Lower lobe of right lung (tissue), 2 donors: Measurements from ENCODE around the gene DNAAF5. TPM values are rescaled to one million over a fixed set of nuclear protein-coding genes. Genes with fewer than 3 reads are reported as not detected.
A peak's percentile ranks its signal among the peaks of the same experiment; 100 is the strongest.

Experiments
- ATAC-seq, 2 donors: fragments of 200-7000 bp; cut with Tn5 transposase; one replicate each; pipeline ENCODE4 v1.9.1; 2020 to 2022; ENCODE audit warnings: mild to moderate bottlenecking in 2 of 2, moderate library complexity in 2 of 2
- DNase-seq: peaks from one replicate; pipeline ENCODE4 v3.0.0-alpha.2; 2020
- H3K27ac ChIP-seq: fragments of 200-600 bp; one replicate; pipeline ENCODE4 v1.8.0; 2022
- H3K27me3 ChIP-seq: fragments of 200-600 bp; one replicate; pipeline ENCODE4 v1.8.0; 2022; ENCODE audit warnings: low read depth
- H3K36me3 ChIP-seq: fragments of 200-600 bp; one replicate; pipeline ENCODE4 v1.8.0; 2022; ENCODE audit warnings: mild to moderate bottlenecking
- H3K4me1 ChIP-seq: fragments of 200-600 bp; one replicate; pipeline ENCODE4 v1.8.0; 2022
- H3K4me3 ChIP-seq: fragments of 200-600 bp; one replicate; pipeline ENCODE4 v1.8.0; 2022; ENCODE audit warnings: mild to moderate bottlenecking
- H3K9me3 ChIP-seq: fragments of 200-600 bp; one replicate; pipeline ENCODE4 v1.8.0; 2022
- CTCF ChIP-seq: fragments of 200-600 bp; IDR thresholded peaks from one replicate; pipeline ENCODE4 v1.8.0; 2022; ENCODE audit warnings: antibody characterized with exemption, mild to moderate bottlenecking
- intact Hi-C: fragments of 100-400 bp; cut with DNase I; formaldehyde crosslinking; loops from one replicate; pipeline ENCODE4 v1.11.0; 2022
- total RNA-seq: library from RNA; stranded (reverse); fragmentation: NEBNext Ultra II Directional; extraction: Animal tissue kit (Norgen Biotek cat#: 25700); gene quantifications from one replicate; pipeline ENCODE4 v1.2.1, GENCODE V29; 2021
- donor health status: DM: no; HTN: yes; CAD: no; lungs with severe emphysema.

The DNAAF5 gene
- total RNA-seq, 1 donor from 2014 or later, result 22.4 TPM

GRCh38 chr7:772861-773621, 46.5 kb downstream of the DNAAF5 start:
- intact Hi-C loops, result no loop called here
- Histone ChIP-seq H3K4me1 (peaks cover 25% of the 10 kb centered on the region), H3K4me3 (no peak overlapping the region), H3K9me3 (no peaks in the 10 kb centered on the region), H3K27me3 (no peaks in the 10 kb centered on the region), H3K36me3 (peaks cover 51% of the 10 kb centered on the region), H3K27ac (no peak overlapping the region)
- no peak for DNase-seq
- ATAC-seq, result no peak
- TF ChIP-seq CTCF, result no peak

- H3K4me1 ChIP-seq, result peaks cover 25% of the 10 kb centered on the region
- no peak for DNase-seq
- no peak for ATAC-seq
- H3K27ac ChIP-seq, result no peak overlapping the region
- intact Hi-C loops, result no loop called here
- no peaks in the 10 kb centered on the region for H3K27me3 ChIP-seq
- H3K9me3 ChIP-seq, result no peaks in the 10 kb centered on the region
- no peak overlapping the region for H3K4me3 ChIP-seq
- peaks cover 56% of the 10 kb centered on the region for H3K36me3 ChIP-seq
- TF ChIP-seq CTCF, result no peak
These were observed 47.1 kb downstream of the DNAAF5 start for GRCh38 chr7:773622-773915.

- peak; percentile 72 to 77 for ATAC-seq
- DNase-seq, result no peak
- Histone ChIP-seq H3K27me3 (no peaks in the 10 kb centered on the region), H3K36me3 (peaks cover 59% of the 10 kb centered on the region), H3K27ac (no peak overlapping the region), H3K9me3 (no peaks in the 10 kb centered on the region), H3K4me3 (no peak overlapping the region), H3K4me1 (peaks cover 25% of the 10 kb centered on the region)
- TF ChIP-seq CTCF, result peak; percentile 92
- intact Hi-C loops, result no loop called here
These were observed 47.9 kb downstream of the DNAAF5 start for GRCh38 chr7:774161-775109.

GRCh38 chr7:776381-776780, 49.9 kb downstream of the DNAAF5 start:
- DNase-seq, result no peak
- H3K4me1 ChIP-seq, result peaks cover 10% of the 10 kb centered on the region
- no peak for ATAC-seq
- intact Hi-C loops, result no loop called here
- H3K27ac ChIP-seq, result no peak overlapping the region
- H3K9me3 ChIP-seq, result no peaks in the 10 kb centered on the region
- no peak for TF ChIP-seq CTCF
- peaks cover 65% of the 10 kb centered on the region for H3K36me3 ChIP-seq
- no peak overlapping the region for H3K4me3 ChIP-seq
- no peaks in the 10 kb centered on the region for H3K27me3 ChIP-seq

- ATAC-seq (no peak), DNase-seq (no peak)
- Histone ChIP-seq H3K4me1 (peaks cover 2% of the 10 kb centered on the region), H3K27ac (no peak overlapping the region), H3K4me3 (no peak overlapping the region), H3K9me3 (no peaks in the 10 kb centered on the region), H3K27me3 (no peaks in the 10 kb centered on the region), H3K36me3 (peaks cover 61% of the 10 kb centered on the region)
- intact Hi-C loops, result no loop called here
- no peak for TF ChIP-seq CTCF
These were observed 50.7 kb downstream of the DNAAF5 start for GRCh38 chr7:776992-777727.
